CD4-positive, alpha-beta T cell treated with Interleukin-4 for 1 hour (primary cell): ENCODE measurements around the gene SLC35G1.
A peak's percentile ranks its signal among the peaks of the same experiment; 100 is the strongest.

ENCODE experiments used
- DNase-seq, 2 donors: peaks; one replicate each; pipeline ENCODE4 v3.0.0-alpha.2; 2020 to 2022

Gene SLC35G1

DNA sequence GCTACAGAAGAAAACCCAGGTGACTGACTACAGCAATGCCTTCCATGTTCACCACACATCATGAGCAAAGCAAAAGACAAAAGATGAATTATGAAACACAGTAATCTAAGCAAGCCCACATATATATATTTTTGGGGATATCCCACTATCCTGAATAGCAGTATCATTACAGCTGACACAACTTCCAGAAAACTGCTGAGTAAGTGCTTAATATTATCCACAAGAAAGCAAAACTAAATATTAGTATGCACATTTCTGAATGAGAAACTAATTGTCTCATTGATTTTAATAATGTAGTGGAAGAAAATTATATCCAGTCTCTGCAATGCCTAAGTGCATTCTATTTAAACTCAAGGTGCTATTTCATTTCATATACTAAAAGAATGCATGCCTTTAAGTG is 14.5 kb upstream of the SLC35G1 start:
- no peak for DNase-seq

DNA sequence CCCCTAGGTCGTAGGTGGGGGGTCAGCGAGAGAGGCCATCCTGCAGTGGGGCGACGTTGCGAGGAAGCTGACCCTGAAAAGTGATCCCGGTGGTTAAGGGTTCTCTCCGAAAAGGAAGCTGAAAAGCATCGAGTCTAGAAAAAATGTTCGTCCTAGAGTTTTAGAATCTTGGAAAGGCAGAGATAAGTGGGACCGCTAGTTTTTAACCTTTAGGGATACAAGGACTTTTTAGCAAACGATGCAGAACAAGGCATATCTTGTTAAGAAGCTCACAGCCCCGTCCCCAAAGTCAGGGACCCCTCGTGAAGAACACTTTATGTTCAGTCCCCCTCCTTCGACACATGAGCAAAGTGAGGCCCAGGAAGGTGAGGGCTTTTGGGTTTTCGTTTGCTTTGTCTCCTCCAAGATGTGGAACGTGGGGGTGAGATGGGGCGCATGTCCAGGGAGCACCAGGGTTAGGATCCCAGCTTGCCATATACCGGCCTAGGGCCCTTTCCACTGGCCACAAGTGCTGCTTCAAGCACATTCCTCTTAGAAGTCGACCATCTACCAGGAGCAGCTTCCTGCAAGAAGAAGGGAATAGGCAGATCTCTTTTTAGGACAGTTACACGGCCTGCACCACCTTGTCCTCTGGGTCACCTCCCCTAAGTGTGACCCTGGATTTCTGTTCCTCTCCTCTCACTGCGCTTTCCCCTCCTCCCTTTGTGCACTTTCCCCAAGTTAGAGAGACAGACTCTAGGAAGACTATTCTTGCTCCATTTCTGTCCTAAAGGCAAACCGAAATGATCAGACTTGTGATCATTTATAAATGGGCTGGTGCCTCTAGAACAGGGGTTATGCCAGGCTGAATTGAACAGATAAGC is 969 bp downstream of the SLC35G1 start:
- no peak for DNase-seq

DNA sequence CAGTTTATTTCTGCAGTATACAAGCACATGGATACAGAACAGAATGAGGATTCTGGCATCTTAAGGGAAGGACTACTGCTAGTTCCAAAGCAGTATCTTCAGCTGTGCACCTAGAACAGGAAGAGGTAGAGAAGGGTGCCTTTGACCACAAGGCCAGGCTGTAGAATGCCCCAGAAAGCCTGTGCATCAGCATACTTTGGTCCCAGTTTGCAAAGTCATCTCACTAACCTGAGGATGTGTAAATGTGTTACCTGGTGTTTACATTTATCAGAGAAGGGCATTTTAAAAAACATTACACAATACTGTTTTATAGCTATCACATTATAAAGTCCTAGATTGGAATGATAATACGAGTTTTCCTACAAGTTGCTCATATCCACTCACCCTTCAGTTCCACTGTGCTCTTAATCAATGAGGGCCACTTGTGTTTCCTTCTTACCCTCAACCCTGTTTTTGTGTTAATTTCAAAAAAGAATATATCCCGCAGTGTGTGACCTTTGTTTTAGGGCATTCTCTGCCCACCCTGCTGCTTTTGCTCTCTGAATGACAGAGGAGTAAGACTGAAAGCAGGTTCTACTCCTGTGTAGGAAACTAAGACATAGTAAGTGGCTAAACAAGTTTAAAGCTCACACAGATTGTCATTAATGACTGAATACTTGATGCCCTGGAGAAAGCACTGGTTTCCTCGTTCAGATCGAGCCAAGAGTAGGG is 3.4 kb downstream of the SLC35G1 start:
- no peak for DNase-seq

DNA sequence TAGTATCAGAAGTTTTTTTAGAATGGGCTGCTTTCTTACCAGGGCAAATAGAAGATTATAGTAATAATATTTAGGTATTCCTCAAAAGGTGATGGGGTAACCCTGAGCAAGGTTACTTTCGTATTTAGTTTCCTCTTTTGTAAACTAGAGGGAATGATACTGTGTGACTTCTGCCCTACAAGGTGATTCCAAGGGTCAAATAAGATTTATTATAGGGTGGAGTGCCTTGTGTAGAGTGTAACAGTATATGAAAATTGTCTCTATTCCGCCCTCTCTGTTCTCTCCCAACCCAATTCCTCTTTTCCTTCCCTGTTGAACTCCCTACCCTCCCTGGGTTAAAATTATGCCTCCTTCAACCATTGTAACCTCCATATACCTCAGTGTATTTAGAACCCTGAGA is 5.3 kb downstream of the SLC35G1 start:
- no peak for DNase-seq

DNA sequence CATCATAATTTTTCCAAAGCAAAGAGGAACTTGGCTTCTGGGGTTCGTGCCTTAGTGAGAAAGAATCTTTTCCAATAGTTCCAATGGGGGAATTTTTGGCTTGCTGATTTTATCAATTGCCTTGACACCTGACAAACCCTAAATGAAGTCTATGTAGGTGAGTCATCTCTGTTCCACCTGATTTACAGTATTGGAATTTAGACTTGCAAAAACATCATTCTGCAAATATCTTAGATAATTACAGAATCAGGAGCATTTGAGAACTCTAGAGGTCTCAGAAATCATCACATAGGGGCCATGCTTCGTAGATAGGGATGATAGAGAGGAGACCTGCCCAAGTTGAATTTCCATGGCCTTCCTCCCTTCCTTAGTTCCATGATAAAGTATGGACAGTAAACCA is 9.3 kb downstream of the SLC35G1 start:
- no peak for DNase-seq

DNA sequence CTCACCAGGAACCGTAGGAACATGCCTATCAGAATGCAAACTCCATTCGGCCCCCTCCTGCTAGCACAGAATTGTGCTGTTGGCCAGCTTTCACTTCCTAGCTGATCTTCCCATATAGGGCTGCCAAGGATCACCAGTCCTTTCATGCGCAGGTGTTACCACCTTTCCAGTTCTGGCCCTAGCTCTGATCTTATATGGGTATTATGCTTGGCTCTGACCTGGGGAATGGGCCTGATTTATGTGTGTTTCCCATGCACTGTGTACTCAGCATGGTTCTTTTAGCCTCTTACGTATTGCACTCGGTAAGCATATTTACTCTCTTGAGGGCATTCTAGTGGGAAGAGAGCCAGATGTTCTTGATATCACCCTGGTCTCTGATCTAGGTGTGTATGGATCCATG is 11.1 kb downstream of the SLC35G1 start:
- DNase-seq: no peak

DNA sequence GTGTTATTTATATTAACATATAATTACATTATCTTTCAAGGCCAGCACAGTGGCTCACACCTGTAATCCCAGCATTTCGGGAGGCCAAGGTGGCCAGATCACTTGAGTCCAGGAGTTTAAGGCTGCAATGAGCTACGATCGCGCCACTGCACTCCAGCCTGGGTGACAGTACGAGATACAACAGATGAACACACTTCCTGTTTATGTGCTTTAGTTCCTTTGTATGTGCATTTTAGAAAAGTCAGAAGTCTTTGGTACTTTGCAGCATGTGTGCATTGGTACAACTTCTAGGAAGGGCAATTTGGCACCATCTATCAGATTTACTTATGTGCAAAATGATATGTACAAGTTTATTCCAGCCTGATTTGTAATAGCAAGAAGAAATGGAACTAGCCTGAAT is 13.3 kb downstream of the SLC35G1 start:
- DNase-seq: peak in 1 of 2 donors; percentile 15

DNA sequence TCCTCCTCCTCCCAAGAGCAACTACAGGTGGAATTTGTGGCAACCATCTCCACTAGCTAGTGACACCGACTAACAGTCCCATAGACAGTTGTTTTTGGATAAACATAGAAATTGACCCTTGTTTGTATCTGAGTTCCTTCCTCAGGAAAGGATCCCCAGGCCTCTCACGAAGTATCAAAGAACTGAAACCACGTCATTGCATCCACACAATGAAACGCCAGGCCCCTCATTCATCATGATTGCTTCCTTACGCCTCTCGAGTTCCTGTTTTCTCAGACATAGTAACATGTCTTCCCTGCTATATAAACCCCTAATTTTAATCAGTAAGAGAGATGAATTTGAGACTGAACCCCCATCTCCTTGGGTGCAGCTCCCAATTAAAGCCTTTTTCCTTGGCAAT is 18.1 kb downstream of the SLC35G1 start:
- DNase-seq: no peak

DNA sequence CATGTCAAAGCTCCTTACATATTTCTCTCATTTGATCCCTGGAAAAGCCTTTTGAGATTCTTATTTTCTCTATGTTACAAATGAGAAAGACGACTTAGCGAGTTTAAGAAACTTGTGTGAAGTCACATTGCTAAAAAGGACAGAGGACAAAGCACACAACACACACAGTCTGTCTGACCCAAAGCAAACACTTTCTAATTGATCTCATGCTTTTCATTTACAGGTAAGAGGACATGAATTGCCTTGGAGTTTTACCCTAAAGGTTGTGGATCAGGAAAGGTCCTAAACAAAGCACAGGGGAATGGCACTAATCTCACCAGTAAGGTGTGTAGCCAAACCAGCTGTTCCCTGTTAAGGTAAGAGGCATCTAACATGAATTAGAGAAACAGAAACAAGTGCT is 18.7 kb downstream of the SLC35G1 start:
- DNase-seq: no peak

DNA sequence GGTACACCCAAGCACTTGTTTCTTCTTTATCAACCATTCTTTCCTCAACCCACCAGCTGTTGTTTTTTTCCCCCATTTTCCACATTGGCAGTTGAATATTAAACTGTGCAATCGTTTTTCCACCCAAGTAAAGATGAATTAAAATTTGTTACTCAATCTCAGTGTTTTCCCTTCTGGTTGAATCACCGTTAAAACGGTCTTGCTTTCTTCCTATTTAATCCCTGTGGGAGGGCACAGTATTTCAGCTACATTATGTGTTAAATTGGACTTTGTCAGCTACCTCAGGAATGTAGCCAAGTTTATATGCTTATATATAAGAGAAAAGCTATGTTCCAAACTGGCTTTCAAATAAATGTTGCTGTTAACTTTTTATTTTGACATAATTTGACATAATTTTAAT is 19.9 kb downstream of the SLC35G1 start:
- no peak for DNase-seq

DNA sequence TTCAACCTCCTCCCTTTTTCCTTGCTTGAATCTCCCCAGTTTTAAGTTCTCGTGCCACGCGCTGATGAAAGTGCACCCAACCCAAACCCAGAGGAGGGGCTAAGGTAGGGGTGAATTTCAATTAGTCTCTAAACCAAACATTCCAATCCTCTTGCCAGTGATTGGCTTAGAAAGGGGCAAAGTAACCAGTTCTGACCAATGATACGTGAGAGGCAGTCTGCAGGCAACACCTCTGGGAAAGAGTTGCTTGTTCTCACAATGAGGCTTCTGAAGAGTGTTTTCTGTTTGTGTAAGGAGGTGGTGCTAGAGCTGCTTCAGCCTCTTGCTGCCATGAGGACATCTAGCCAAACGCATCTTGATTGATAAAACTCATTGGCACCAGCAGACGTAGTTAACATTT is 21.8 kb downstream of the SLC35G1 start:
- no peak for DNase-seq

DNA sequence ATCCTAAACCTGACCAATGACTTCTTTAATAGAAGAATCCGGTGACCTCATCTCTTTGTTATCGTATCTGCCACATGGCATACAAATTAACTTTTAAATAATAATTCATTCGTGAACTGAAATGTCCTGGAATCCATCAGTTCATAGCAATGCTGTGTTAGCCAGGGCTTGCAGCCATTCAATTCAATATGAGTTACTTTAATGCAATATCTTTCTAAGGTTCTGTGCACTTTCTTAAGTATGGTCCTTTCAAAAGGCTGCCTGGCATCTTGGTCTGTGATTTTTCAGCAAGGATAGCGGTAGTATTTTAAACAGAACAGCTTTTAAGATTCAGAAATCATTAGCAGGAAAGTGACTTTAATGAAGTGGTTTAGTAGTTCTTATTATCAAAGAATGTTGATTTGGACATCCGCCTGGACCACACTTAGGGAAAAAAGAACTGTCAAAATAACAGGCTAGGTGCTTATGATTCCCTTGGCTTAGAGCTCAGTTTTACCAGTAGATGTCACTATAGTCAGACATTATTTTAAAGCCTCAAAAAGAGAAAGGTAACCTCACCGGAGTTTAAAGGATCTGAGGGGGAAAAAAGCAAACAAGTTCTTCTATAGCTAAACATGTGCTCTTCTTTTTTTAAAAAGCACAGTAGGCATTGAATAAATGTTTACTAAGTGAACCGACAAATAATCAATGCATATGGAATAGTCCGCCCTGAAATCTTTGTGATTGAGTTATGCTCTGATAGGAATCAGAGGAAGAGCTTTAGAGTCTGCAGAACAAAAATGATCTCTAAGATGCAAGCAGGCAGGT is 22.7 kb downstream of the SLC35G1 start:
- no peak for DNase-seq

DNA sequence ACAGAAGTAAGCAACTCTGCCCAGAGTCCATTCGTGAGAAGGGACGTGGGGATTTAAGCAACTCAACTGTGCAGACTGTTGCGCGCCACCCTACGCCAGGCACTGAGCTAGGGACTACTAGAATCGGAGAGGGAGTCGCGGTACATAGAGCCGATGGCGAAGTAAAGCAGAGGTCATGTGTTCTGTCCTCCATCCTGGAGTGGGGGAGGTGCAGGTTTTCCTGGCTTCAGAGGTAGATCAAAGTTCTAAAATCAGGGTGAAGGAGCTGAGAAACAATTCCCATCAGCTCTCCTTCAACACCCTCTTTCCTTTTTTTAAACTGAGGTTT is 23.2 kb downstream of the SLC35G1 start:
- DNase-seq: no peak

DNA sequence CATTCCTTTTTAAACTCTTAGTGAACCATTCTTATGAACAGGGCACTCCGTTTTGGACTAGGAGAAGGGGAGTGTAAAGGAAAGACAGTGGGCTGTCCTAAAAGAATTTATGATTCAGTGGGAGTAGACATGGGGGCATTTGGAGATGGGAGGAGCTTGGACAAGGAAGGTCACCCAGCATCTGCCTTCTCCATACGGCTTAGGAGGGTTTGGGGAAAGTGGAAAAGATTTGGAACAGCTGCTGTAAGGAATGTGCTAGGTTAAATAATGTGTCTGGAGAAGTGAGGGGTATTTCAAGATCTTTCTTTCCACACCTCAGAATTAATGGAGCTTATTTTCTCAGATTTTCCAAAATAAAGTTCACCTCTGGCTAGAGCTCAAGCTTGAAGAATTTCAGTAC is 24.0 kb downstream of the SLC35G1 start:
- no peak for DNase-seq

DNA sequence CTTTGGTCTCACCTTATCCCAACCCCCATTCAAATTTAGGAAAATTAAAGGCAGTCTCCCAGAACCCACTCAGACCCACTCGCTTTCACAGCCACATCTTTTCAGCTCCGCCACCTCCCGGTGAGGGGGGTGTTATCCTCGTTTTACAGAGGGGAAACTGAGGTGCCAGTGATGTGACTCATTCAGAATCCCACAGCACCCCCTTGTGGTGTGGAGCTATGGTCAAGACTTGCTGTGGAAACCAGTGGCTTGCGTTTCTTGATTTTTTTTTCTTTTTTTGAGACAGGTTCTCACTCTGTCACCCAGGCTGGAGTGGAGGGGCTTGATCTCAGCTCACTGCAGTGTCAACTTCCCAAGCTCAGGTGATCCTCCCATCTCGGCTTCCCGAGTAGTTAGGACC is 27.6 kb downstream of the SLC35G1 start:
- peak in 1 of 2 donors; percentile 25 for DNase-seq

DNA sequence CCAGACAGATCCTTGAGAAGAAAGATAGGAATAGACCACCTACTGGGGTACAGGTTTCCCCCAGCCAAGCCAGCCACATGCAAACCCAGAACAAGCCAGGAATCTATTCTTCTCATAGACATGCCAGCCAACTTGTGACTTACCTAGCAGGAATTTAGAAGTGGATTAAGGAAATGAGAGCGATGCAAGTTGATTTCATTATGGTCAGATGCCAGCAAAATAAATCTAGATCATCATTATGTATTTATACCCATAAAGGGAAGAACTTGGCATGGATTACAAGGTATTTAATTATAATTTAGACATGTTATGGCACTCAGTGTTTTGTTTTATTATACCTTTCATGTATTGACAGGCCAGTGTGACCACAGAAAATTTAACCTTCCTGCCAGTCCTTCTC is 32.8 kb downstream of the SLC35G1 start:
- no peak for DNase-seq

DNA sequence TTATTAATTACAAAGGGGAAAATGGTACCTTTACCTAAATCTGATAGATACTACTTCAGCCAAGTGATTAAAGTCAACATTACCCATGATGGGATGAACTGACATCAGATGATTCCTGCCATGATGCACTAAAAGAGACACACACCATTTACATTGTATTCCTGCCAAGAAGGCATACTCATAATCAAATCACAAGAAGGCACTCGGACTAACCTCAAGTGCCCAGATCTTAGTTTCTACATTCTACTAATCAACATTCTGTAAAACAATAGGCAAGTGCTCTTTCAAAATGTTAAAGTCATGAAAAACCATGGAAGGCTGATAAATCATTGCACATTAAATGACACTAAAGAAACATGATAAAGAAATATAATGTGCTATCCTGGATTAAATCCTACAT is 44.4 kb downstream of the SLC35G1 start:
- no peak for DNase-seq

DNA sequence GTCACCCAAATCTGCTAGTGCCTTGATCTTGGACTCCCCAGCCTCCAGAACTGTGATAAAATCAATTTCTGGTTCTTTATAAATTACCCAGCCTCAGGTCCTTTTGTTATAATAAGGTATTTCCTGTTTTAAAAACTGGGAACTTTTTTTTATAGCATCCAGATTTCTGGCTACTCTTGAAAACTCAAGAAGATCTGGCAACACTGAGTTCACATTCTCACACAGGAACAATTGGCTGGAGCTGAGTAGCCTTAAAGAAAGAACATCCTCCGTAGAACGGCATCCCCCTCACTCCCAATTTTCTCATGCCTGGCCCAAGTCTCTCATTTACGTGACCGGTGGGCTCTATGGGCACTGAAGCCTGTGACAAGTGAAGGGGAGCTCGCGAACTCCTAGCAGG is 47.1 kb downstream of the SLC35G1 start:
- no peak for DNase-seq

DNA sequence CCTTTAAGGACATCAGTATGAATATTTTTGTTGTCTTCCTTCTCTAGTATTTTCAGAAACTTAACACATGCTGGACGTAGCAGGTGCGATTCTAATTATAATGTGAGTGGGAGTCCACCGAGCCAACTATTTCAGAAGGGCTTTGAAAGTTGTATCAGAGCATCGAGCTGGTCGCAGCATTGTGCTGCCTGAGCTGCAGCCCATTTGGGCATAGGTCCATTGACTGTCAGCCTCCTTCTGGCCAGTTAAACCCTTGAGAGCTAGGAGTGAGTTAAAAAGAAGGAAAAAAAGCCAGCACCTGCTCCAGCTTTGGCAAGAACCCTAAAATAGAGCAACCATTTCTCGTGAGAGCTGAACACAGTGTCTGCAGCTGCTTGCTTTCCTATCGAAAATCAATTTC is 47.8 kb downstream of the SLC35G1 start:
- no peak for DNase-seq

DNA sequence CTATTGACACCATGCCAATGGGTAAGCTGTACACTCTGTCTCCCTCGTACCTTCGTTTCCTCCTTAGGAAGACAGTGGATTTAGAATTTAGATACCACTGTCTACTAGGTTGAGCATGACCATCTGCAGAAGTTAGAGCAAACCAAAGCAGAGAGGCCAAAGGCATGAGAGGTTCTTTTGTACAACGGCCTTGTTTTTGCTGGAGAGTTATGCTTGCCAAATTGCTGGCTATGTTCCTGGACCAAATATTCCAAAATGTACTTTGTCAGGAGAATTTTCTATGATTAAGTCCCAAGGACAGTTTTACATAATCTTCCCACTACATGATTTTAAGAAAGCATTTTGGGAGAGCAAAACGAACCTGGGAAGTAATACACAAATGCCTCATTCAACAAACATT is 52.0 kb downstream of the SLC35G1 start:
- DNase-seq: no peak

DNA sequence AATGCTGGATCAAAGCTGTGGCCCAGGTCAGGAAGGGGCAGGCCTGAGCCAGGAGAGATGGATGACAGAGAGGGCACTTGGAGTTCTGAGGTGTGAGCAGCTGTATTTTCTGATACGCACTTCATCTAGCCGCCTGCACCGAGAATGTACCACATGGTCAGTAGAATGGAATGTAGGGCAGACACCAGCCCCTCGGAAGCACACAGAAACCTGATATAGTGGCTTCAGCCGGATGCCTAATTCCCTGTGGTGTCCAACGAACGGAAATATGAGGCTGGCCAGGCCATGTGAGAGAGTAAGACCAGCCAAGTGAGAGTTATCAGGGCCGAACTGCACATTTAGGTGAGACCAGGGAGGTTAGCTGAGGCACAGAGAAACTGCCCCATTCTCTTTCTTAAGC is 53.3 kb downstream of the SLC35G1 start:
- no peak for DNase-seq

DNA sequence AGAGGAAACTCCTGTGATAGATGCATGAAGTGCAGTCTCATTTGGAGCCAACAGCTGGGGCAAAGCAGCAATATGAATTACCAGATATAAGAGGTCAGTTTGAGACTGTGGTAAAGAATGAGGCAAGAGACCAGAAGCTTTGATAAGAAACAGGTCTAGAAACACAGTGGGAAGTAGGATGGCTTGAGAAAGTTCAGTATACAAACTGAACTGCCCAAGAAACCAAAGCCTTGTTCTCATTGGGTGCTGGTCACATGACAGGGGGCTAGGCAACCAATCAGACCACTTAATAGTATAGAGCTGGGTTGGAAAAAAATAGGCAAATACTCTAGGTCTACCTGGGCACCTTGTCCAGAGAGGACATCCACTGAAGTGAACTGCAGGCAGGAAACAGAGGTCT is 53.7 kb downstream of the SLC35G1 start:
- DNase-seq: no peak

DNA sequence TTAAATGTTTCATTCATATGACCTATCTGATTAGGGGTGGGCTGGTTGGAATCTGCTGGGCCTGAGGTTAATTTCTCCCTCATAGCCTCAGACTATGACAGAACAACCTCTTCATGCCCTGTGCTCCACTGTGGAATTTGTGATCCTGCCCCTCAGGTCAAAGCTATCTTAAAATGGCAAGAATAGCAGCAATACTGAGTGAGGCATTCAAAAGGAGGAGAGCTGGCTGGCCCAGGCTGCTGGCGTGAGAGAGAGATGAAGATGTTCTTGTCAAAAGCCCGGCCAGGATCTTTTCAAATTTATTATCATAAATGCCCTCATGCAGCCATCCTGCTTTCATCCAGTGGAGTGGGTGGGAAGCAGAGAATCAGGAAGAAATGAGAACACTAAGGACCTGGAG is 58.1 kb downstream of the SLC35G1 start:
- no peak for DNase-seq
